Activated T-cell treated with anti-CD3 and anti-CD28 coated beads for 1 hour (primary cell): ENCODE measurements around the gene ABHD16A.

ENCODE experiments used
- DNase-seq: peaks from one replicate; pipeline ENCODE4 v3.0.0-alpha.2; 2020; ENCODE audit warnings: low read depth

Gene ABHD16A

GRCh38 chr6:31689249-31690110, 13.6 kb downstream of the ABHD16A start:
- no peak for DNase-seq

- no peak for DNase-seq
Observed at GRCh38 chr6:31687860-31688693, 15.0 kb downstream of the ABHD16A start.

GRCh38 chr6:31687321-31687720, 15.8 kb downstream of the ABHD16A start:
- no peak for DNase-seq

GRCh38 chr6:31686483-31686882, 16.6 kb downstream of the ABHD16A start:
- no peak for DNase-seq

- no peak for DNase-seq
Observed at GRCh38 chr6:31683591-31683990, 19.5 kb downstream of the ABHD16A start.

- DNase-seq, result no peak
Observed at GRCh38 chr6:31681135-31681671, 21.9 kb downstream of the ABHD16A start.

GRCh38 chr6:31680226-31681134, 22.6 kb downstream of the ABHD16A start, which contains the start of gene LY6G5C:
TSS of gene LY6G5C (minus strand) at chr6:31681067. CDS start at chr6:31680373, 694 bp downstream.
- peak; percentile 43 for DNase-seq

GRCh38 chr6:31677955-31678354, 25.2 kb downstream of the ABHD16A start:
- DNase-seq, result no peak

GRCh38 chr6:31676904-31677303, 26.2 kb downstream of the ABHD16A start:
- DNase-seq, result no peak

GRCh38 chr6:31676322-31676903, 26.7 kb downstream of the ABHD16A start:
- DNase-seq, result no peak

- DNase-seq, result no peak
Observed at GRCh38 chr6:31669676-31670075, 33.4 kb downstream of the ABHD16A start, which contains the start of gene LY6G5B. TSS of gene LY6G5B (plus strand) at chr6:31669976. CDS start at chr6:31670951, 975 bp downstream.

GRCh38 chr6:31666337-31666965, 36.7 kb downstream of the ABHD16A start:
- no peak for DNase-seq

GRCh38 chr6:31665501-31666336, 37.4 kb downstream of the ABHD16A start, which contains the start of gene CSNK2B:
TSS of gene CSNK2B (plus strand) at chr6:31666080. CDS start at chr6:31666832, 752 bp downstream.
- peak; percentile 95 for DNase-seq

- peak; percentile 86 for DNase-seq
Observed at GRCh38 chr6:31664790-31665500, 38.2 kb downstream of the ABHD16A start, which contains the start of gene GPANK1. TSS of gene GPANK1 (minus strand) at chr6:31664997. CDS start at chr6:31664478, 519 bp downstream.

GRCh38 chr6:31663961-31664789, 38.9 kb downstream of the ABHD16A start:
- DNase-seq, result no peak

GRCh38 chr6:31663126-31663960, 39.8 kb downstream of the ABHD16A start:
- no peak for DNase-seq
